BLaER1 (cell line): ENCODE data around the gene GIT2.

Source experiments
- H3K27ac ChIP-seq: shearing (Covaris generic); formaldehyde crosslinking; 2 replicates; pipeline ENCODE4 v1.8.1; 2022
- H3K27me3 ChIP-seq: shearing (Covaris generic); formaldehyde crosslinking; 2 replicates; pipeline ENCODE4 v1.8.1; 2022
- H3K36me3 ChIP-seq: shearing (Covaris generic); formaldehyde crosslinking; 2 replicates; pipeline ENCODE4 v1.8.1; 2022
- H3K4me1 ChIP-seq: shearing (Covaris generic); formaldehyde crosslinking; 2 replicates; pipeline ENCODE4 v1.8.1; 2022
- H3K4me2 ChIP-seq: shearing (Covaris generic); formaldehyde crosslinking; 2 replicates; pipeline ENCODE4 v1.8.1; 2022
- H3K4me3 ChIP-seq: shearing (Covaris generic); formaldehyde crosslinking; 2 replicates; pipeline ENCODE4 v1.8.1; 2022
- H3K9ac ChIP-seq: shearing (Covaris generic); formaldehyde crosslinking; 2 replicates; pipeline ENCODE4 v1.8.1; 2022
- H3K9me3 ChIP-seq: shearing (Covaris generic); formaldehyde crosslinking; 2 replicates; pipeline ENCODE4 v1.8.1; 2022
- H4K20me1 ChIP-seq: shearing (Covaris generic); formaldehyde crosslinking; 2 replicates; pipeline ENCODE4 v1.8.1; 2022
- Cebpa-rat ChIP-seq: shearing (Covaris generic); IDR thresholded peaks from 2 replicates; pipeline ENCODE4 v1.8.1; 2022

Gene GIT2

DNA sequence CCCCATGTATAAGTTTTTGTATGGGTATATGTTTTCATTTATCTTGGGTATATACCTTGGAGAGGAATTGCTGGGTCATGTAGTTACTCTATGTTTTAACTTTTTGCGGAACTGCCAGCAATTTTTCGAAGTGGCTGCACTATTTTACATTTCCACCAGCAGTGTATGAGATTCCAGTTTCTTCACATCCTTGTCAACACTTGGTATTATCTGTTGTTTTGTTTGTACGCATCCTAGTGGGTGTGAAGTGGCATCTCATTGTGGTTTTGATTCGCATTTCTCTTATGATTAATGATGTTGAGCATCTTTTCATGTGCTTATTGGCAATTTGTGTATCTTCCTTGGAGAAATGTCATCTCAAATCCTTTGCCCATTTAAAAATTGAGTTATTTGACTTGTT lies 9.9 kb upstream of the GIT2 start:
- H3K9ac ChIP-seq: no peak overlapping the region
- peaks cover 22% of the 10 kb centered on the region for H4K20me1 ChIP-seq
- peaks cover 13% of the 10 kb centered on the region for H3K36me3 ChIP-seq
- peaks cover 5% of the 10 kb centered on the region; the same call in 1 of the 2 replicates for H3K27me3 ChIP-seq
- H3K4me3 ChIP-seq: no peak overlapping the region
- no peak for TF ChIP-seq Cebpa-rat
- H3K9me3 ChIP-seq: no peaks in the 10 kb centered on the region
- H3K4me2 ChIP-seq: no peak overlapping the region
- no peak overlapping the region for H3K27ac ChIP-seq
- peaks cover 7% of the 10 kb centered on the region; the same call in 1 of the 2 replicates for H3K4me1 ChIP-seq

DNA sequence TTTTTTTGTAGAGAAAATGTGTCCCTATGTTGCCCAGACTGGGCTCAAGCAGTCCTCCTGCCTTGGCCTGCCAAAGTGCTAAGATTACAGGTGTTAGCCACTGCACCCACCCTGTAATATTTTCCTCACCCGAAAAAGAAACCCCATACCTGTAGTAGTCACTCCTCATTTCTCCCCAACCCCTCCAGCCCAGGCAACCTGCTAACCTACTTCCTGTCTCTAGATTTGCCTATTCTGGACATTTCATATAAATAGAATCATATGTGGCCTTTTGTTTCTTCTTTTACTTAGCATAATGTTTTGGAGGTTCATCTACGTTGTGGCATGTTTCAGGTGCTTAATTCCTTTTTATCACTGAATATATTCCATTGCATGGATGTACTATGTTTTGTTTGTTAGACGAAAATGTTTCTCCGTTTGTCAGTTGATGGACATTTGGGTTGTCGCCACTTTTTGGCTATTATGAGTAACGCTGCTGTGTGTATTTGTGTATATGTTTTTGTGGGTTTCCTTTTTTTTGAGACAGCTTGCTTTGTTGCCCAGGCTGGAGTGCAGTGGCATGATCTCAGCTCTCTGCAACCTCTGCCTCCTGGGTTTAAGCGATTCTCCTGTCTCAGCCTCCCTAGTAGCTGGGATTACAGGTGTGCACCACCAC lies 9.3 kb upstream of the GIT2 start:
- H3K9ac ChIP-seq: no peak overlapping the region
- H3K4me2 ChIP-seq: no peak overlapping the region
- no peak overlapping the region for H3K4me3 ChIP-seq

DNA sequence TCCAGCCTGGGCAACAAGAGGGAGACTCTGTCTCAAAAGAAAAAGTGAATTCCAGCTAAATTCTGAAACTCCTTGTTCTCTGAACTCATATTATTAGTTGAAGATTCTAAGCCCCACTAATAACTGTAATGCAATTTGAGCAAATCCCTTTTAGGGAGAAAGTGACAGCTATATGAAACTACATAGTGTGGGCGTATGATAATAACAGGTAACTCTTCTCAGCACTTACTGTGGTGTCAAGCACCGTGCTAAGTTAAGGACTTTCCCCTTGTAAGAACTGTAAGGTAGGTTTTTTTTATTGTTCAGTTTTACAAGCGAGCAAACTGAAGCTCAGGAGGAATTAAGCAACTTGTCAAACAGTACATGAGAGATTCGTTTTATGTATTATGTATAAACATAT lies 8.4 kb upstream of the GIT2 start:
- Histone ChIP-seq H3K9ac (no peak overlapping the region), H3K36me3 (peaks cover 13% of the 10 kb centered on the region), H3K4me1 (peaks cover 16% of the 10 kb centered on the region), H3K9me3 (no peaks in the 10 kb centered on the region), H3K4me2 (no peak overlapping the region), H3K27ac (no peak overlapping the region), H3K27me3 (peaks cover 20% of the 10 kb centered on the region), H3K4me3 (no peak overlapping the region), H4K20me1 (peaks cover 35% of the 10 kb centered on the region)
- no peak for TF ChIP-seq Cebpa-rat

More for the DNA sequence above, 9.3 kb upstream of the GIT2 start:
- H3K9me3 ChIP-seq: no peaks in the 10 kb centered on the region
- no peak overlapping the region for H3K27ac ChIP-seq
- peaks cover 11% of the 10 kb centered on the region for H3K27me3 ChIP-seq
- no peak for TF ChIP-seq Cebpa-rat
- peaks cover 10% of the 10 kb centered on the region for H3K4me1 ChIP-seq
- H4K20me1 ChIP-seq: peaks cover 27% of the 10 kb centered on the region
- H3K36me3 ChIP-seq: peaks cover 13% of the 10 kb centered on the region

DNA sequence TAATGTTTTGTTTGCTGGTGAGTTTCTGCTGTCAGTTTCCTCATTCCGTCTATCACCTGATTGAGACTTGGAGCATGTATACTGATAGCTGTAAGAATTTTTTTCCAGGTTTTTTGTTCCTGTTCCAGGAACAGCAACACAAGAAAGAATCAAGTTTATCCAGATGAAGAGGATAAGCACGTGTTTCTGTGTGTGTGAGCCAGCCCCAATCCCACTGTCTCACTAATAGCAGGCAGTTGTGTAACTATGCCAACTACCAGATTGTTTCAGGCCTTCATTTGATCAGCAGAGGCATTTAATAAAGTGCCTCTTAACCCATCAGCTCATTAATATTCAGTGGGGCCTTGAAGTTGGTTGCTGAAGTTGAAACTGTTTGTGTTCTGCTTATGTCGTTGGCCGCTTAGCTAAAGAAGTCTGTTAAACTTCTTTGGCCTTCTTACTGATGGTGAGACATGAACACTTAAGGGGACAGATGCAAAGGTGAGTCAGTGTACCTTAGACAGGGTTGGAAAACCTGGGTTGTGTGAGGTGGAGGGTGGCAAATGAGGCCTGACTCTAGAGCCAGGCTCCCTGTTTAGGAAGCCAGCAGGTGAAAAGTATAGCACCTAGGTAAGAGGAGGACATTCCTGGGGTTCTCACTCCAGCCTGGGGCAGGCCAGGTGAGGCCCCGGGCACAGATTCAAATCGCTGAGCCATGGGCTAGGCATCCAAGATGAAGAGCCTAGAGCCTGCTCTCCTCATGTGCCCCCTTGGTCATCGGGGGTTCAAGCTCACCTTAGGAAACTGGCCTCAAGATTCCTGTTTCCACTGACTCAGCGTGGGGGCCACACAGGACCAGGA lies 6.7 kb upstream of the GIT2 start:
- H3K4me3 ChIP-seq: no peak overlapping the region
- H3K4me2 ChIP-seq: no peak overlapping the region
- peaks cover 25% of the 10 kb centered on the region for H3K4me1 ChIP-seq
- peaks cover 13% of the 10 kb centered on the region for H3K36me3 ChIP-seq
- H3K27ac ChIP-seq: no peak overlapping the region
- no peak overlapping the region for H3K9ac ChIP-seq
- H3K9me3 ChIP-seq: no peaks in the 10 kb centered on the region
- no peak for TF ChIP-seq Cebpa-rat
- peaks cover 35% of the 10 kb centered on the region for H4K20me1 ChIP-seq
- H3K27me3 ChIP-seq: peaks cover 27% of the 10 kb centered on the region

DNA sequence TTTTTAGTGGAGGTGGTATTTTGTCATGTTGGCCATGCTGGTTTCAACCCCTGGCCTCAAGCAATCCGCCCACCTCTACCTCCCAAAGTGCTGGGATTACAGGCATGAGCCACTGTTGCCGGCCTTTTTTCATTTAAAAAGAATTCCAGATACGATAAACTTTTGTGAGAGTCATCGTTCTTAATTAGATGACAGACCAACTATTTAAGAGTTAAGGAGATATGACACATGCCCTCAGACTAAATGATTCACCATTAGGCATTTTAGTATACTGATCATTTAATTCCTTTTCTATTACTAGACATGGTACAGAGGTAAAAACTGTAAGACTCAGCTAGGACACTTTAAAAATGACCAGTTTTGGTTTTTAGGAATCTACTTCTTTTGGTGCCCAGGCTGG lies 5.4 kb upstream of the GIT2 start:
- Histone ChIP-seq H3K36me3 (peaks cover 13% of the 10 kb centered on the region), H3K4me3 (no peak overlapping the region), H3K9ac (no peak overlapping the region), H4K20me1 (peaks cover 34% of the 10 kb centered on the region), H3K27ac (no peak overlapping the region), H3K4me2 (0 out of 2 replicates have a peak overlapping the region, but pooled peaks have one; percentile 90), H3K9me3 (no peaks in the 10 kb centered on the region), H3K4me1 (peaks cover 30% of the 10 kb centered on the region), H3K27me3 (peaks cover 27% of the 10 kb centered on the region)
- TF ChIP-seq Cebpa-rat: no peak

DNA sequence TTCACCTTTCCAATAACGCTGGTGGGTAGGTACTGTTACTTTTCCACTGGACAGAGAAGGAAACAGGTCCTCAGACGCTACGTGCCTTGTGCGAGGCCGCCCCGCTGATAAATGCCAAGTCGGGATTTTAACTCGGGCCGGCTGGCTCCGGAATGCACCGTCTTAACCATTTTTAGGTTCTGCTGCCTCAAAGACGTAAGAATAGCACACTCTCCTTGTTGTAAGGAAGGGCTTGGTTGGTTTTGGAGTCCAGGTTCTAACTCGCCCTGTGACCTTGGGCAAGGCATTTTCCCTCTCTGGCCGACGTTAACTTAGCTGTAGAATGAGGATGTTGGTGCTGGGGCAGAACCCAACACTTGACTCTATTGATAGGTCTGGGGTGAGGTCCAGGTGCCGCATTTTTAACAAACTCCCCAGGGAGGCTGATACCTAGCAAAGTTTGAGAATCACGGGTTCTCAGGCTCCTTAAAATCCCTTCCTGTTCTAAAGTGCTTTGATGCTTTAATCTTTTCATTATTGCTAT lies 3.9 kb upstream of the GIT2 start:
- Histone ChIP-seq H3K4me1 (peaks cover 31% of the 10 kb centered on the region), H3K4me3 (peak overlapping the region; percentile 92), H3K9me3 (no peaks in the 10 kb centered on the region), H3K4me2 (peak overlapping the region; percentile 90), H4K20me1 (peaks cover 37% of the 10 kb centered on the region), H3K9ac (peak overlapping the region; percentile 96), H3K27me3 (peaks cover 27% of the 10 kb centered on the region), H3K36me3 (peaks cover 13% of the 10 kb centered on the region), H3K27ac (no peak overlapping the region; the same call in 1 of the 2 replicates)
- no peak for TF ChIP-seq Cebpa-rat

GRCh38 chr12:109999649-109999971 lies 3.4 kb upstream of the GIT2 start:
- peaks cover 13% of the 10 kb centered on the region for H3K36me3 ChIP-seq
- no peaks in the 10 kb centered on the region for H3K9me3 ChIP-seq
- peak overlapping the region; percentile 96 for H3K27ac ChIP-seq
- H3K4me2 ChIP-seq: peak overlapping the region; percentile 90
- H3K9ac ChIP-seq: peak overlapping the region; percentile 96
- H3K4me3 ChIP-seq: peak overlapping the region; percentile 92
- peaks cover 27% of the 10 kb centered on the region for H3K27me3 ChIP-seq
- peaks cover 34% of the 10 kb centered on the region for H3K4me1 ChIP-seq
- no peak for TF ChIP-seq Cebpa-rat
- H4K20me1 ChIP-seq: peaks cover 41% of the 10 kb centered on the region

GRCh38 chr12:109998904-109999648 lies 2.9 kb upstream of the GIT2 start, which contains the start of gene ANKRD13A:
TSS of gene ANKRD13A (plus strand) at chr12:109999430. CDS start at chr12:109999689, 259 bp downstream.
- peaks cover 13% of the 10 kb centered on the region for H3K36me3 ChIP-seq
- H3K4me3 ChIP-seq: peak within 1 kb of the TSS; percentile 92
- peak within 1 kb of the TSS; percentile 96 for H3K9ac ChIP-seq
- H3K4me1 ChIP-seq: peaks cover 39% of the 10 kb centered on the region
- peak within 1 kb of the TSS; percentile 90 for H3K4me2 ChIP-seq
- no peak for TF ChIP-seq Cebpa-rat
- H3K27ac ChIP-seq: peak within 1 kb of the TSS; percentile 96
- H3K9me3 ChIP-seq: no peaks in the 10 kb centered on the region
- peaks cover 27% of the 10 kb centered on the region for H3K27me3 ChIP-seq
- H4K20me1 ChIP-seq: peaks cover 47% of the 10 kb centered on the region

DNA sequence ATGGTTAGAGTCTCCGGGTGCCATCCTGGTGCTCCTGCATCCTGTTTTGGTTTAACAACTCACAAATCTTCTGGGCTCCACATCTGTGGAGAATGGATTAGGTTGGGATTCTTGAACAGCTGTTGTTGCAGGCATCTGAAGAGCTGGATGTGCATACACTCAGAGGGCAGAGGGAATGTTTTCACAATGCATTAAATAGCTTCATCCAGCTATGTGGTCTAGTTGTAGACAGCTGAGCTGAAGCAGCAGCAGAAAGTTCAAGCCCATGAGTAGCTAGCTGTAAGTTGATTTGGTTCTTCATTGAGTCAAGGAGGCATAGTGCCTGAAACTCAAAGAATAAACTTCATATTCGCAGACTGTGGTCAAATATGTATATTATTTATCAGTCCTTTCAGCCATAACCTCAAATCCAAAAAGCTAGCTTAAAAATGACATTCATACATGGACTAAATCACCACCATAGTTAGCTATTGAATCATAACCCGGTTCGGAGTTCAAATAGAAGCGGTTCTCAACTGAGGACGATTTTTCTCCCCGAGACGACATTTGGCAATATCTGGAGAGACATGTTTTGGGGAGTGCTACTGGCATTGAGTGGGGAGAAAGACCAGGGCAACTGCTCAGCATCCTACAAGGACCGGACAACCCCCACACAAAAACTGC lies 2.2 kb upstream of the GIT2 start:
- peak overlapping the region; percentile 92 for H3K4me3 ChIP-seq
- H3K27ac ChIP-seq: peak overlapping the region; percentile 96
- no peak for TF ChIP-seq Cebpa-rat
- peaks cover 47% of the 10 kb centered on the region for H4K20me1 ChIP-seq
- peaks cover 9% of the 10 kb centered on the region for H3K36me3 ChIP-seq
- H3K27me3 ChIP-seq: peaks cover 27% of the 10 kb centered on the region
- H3K4me2 ChIP-seq: peak overlapping the region; percentile 90
- no peaks in the 10 kb centered on the region for H3K9me3 ChIP-seq
- peaks cover 46% of the 10 kb centered on the region for H3K4me1 ChIP-seq
- H3K9ac ChIP-seq: peak overlapping the region; percentile 96
